H1 (cell line): Measurements from ENCODE around the gene PAEP. TPM values are rescaled to one million over a fixed set of nuclear protein-coding genes. Genes with fewer than 3 reads are reported as not detected.
"Not testable (repeated sequence)": the region's sequence is repeated elsewhere in the genome, so short reads cannot be mapped to it uniquely, and the experiment has no call there.

Source experiments
- CTCF ChIA-PET: fragments of 300-600 bp; sonication (Branson Sonifier 250); formaldehyde crosslinking; loops from one replicate; lab custom pipeline; 2021; ENCODE audit not compliant: partially characterized antibody; lab: Charles Lee
- POLR2A ChIA-PET: fragments of 300-600 bp; sonication (Branson Sonifier 250); formaldehyde crosslinking; loops from one replicate; lab custom pipeline; 2021; ENCODE audit warnings: inconsistent platforms; ENCODE audit not compliant: partially characterized antibody; lab: Charles Lee
- DNase-seq, 2 experiments: peaks; one replicate each; pipeline versions ENCODE4 v3.0.0 to v3.0.0-alpha.2; 2010 to 2022; ENCODE audit warnings: low spot score in 2 of 2, low read depth in 1 of 2, mixed read lengths in 1 of 2
- FAIRE-seq: peaks from 2 replicates; lab custom pipeline; 2011; peaks lifted over from hg19 to GRCh38; lab: Jason Lieb, UNC
- H2AFZ ChIP-seq: 2 replicates; pipeline ENCODE4 v1.8.1; 2012; ENCODE audit warnings: low read length, inconsistent platforms
- H2AK5ac ChIP-seq: 2 replicates; pipeline ENCODE4 v1.6.1; 2013; ENCODE audit warnings: low read depth, low read length
- H2BK120ac ChIP-seq: replicated peaks from 2 replicates; pipeline ENCODE3; 2013; ENCODE audit warnings: low read depth, low read length, inconsistent platforms
- H2BK12ac ChIP-seq: 2 replicates; pipeline ENCODE4 v1.6.1; 2013; ENCODE audit warnings: low read depth, low read length
- H2BK15ac ChIP-seq: 2 replicates; pipeline ENCODE4 v1.6.1; 2013; ENCODE audit warnings: low read length
- H2BK20ac ChIP-seq: 2 replicates; pipeline ENCODE4 v1.6.1; 2013; ENCODE audit warnings: low read length
- H2BK5ac ChIP-seq: 2 replicates; pipeline ENCODE4 v1.6.1; 2013; ENCODE audit warnings: low read depth, low read length
- H3K14ac ChIP-seq: 2 replicates; pipeline ENCODE4 v1.6.1; 2013; ENCODE audit warnings: inconsistent platforms; ENCODE audit not compliant: insufficient read length
- H3K18ac ChIP-seq: 2 replicates; pipeline ENCODE4 v1.6.1; 2013; ENCODE audit warnings: low read length; ENCODE audit errors: extremely low read depth
- H3K23ac ChIP-seq: 2 replicates; pipeline ENCODE4 v1.6.1; 2013; ENCODE audit warnings: inconsistent platforms; ENCODE audit not compliant: insufficient read length
- H3K23me2 ChIP-seq: 2 replicates; pipeline ENCODE4 v1.6.1; 2013; ENCODE audit warnings: low read depth, low read length
- H3K27ac ChIP-seq: 2 replicates; pipeline ENCODE4 v1.6.1; 2011; ENCODE audit warnings: low read depth, low read length, inconsistent platforms
- H3K27me3 ChIP-seq, 4 experiments: replicated peaks in 1 of 4; 1 replicate in 1 of 4; 2 replicates in 3 of 4; pipeline versions ENCODE4 v1.6.1 to v1.8.1; 2011 to 2013; ENCODE audit warnings: low read length in 3 of 4, mild to moderate bottlenecking in 3 of 4, inconsistent platforms in 2 of 4, mixed read lengths in 2 of 4, moderate library complexity in 1 of 4; ENCODE audit not compliant: control insufficient read depth in 3 of 4, insufficient read depth in 3 of 4; ENCODE audit errors: extremely low read depth in 1 of 4
- H3K36me3 ChIP-seq, 4 experiments: 2 replicates each; pipeline versions ENCODE4 v1.6.1 to v1.8.1; 2011 to 2013; ENCODE audit warnings: mild to moderate bottlenecking in 4 of 4, low read length in 3 of 4, moderate library complexity in 2 of 4, control low read depth in 1 of 4, inconsistent platforms in 1 of 4; ENCODE audit not compliant: insufficient read depth in 4 of 4, control insufficient read depth in 2 of 4
- H3K4ac ChIP-seq: replicated peaks from 2 replicates; pipeline ENCODE3; 2013; ENCODE audit warnings: low read length, low read depth, mixed read lengths, inconsistent platforms; ENCODE audit not compliant: insufficient read length
- H3K4me1 ChIP-seq, 4 experiments: replicated peaks in 1 of 4; 1 replicate in 1 of 4; 2 replicates in 3 of 4; pipeline versions ENCODE4 v1.6.1 to v1.8.1; 2011 to 2013; ENCODE audit warnings: low read length in 3 of 4, inconsistent platforms in 2 of 4, mixed read lengths in 1 of 4; ENCODE audit not compliant: insufficient read depth in 4 of 4, control insufficient read depth in 3 of 4
- H3K4me2 ChIP-seq, 2 experiments: 2 replicates each; pipeline versions ENCODE4 v1.6.1 to v1.8.1; 2011 to 2013; ENCODE audit warnings: low read depth in 2 of 2, low read length in 2 of 2, control low read depth in 1 of 2, inconsistent platforms in 1 of 2, mild to moderate bottlenecking in 1 of 2; ENCODE audit not compliant: insufficient read depth in 1 of 2
- H3K4me3 ChIP-seq, 4 experiments: fragments of 200-600, 300-600 bp in 1 of 4; sonication (generic), shearing (Covaris generic), sonication (Bioruptor Twin) in 1 of 4; 2 replicates each; pipeline versions ENCODE4 v1.5.1 to v1.8.1; 2011 to 2016; ENCODE audit warnings: low read length in 4 of 4, low read depth in 3 of 4, control low read depth in 2 of 4, inconsistent platforms in 2 of 4, mild to moderate bottlenecking in 2 of 4, mixed read lengths in 1 of 4, moderate library complexity in 1 of 4; ENCODE audit not compliant: insufficient read depth in 2 of 4; ENCODE audit errors: extremely low read depth in 1 of 4
- H3K56ac ChIP-seq: replicated peaks from 2 replicates; pipeline ENCODE3; 2013; ENCODE audit warnings: low read depth, mild to moderate bottlenecking, mixed read lengths, low read length, inconsistent platforms; ENCODE audit not compliant: insufficient read length
- H3K79me1 ChIP-seq: 2 replicates; pipeline ENCODE4 v1.6.1; 2013; ENCODE audit warnings: low read depth, low read length, control low read depth
- H3K79me2 ChIP-seq, 2 experiments: 2 replicates each; pipeline versions ENCODE4 v1.6.1 to v1.8.1; 2012 to 2013; ENCODE audit warnings: low read length in 2 of 2, mild to moderate bottlenecking in 2 of 2, inconsistent platforms in 1 of 2; ENCODE audit not compliant: insufficient read depth in 2 of 2, control insufficient read depth in 1 of 2
- H3K9ac ChIP-seq, 4 experiments: replicated peaks in 1 of 4; 1 replicate in 1 of 4; 2 replicates in 3 of 4; pipeline versions ENCODE4 v1.6.1 to v1.8.1; 2011 to 2013; ENCODE audit warnings: low read depth in 3 of 4, low read length in 3 of 4, control low read depth in 2 of 4, mild to moderate bottlenecking in 2 of 4, moderate library complexity in 2 of 4, inconsistent platforms in 1 of 4; ENCODE audit errors: extremely low read depth in 1 of 4
- H3K9me3 ChIP-seq, 2 experiments: 2 replicates each; pipeline versions ENCODE4 v1.6.1 to v1.8.1; 2012 to 2013; ENCODE audit warnings: mild to moderate bottlenecking in 2 of 2, moderate library complexity in 2 of 2, control low read depth in 1 of 2, inconsistent platforms in 1 of 2, low read depth in 1 of 2, low read length in 1 of 2, mixed read lengths in 1 of 2; ENCODE audit not compliant: insufficient read depth in 2 of 2
- H4K20me1 ChIP-seq, 2 experiments: replicated peaks in 1 of 2; 2 replicates each; pipeline versions ENCODE3 to v1.8.1; 2011 to 2013; ENCODE audit warnings: inconsistent platforms in 2 of 2, low read length in 2 of 2, mild to moderate bottlenecking in 1 of 2; ENCODE audit not compliant: insufficient read depth in 2 of 2, control insufficient read depth in 1 of 2
- H4K5ac ChIP-seq: 2 replicates; pipeline ENCODE4 v1.6.1; 2013; ENCODE audit warnings: low read length, low read depth, mixed read lengths, inconsistent platforms; ENCODE audit not compliant: insufficient read length
- H4K8ac ChIP-seq: 2 replicates; pipeline ENCODE4 v1.8.0; 2013; ENCODE audit warnings: mild to moderate bottlenecking, moderate library complexity, low read length, inconsistent platforms; ENCODE audit not compliant: insufficient read depth; ENCODE audit errors: extremely low read depth
- H4K91ac ChIP-seq: replicated peaks from 2 replicates; pipeline ENCODE3; 2013; ENCODE audit warnings: low read length, mixed read lengths, inconsistent platforms; ENCODE audit not compliant: insufficient read length
- WGBS, 2 experiments: shearing (Covaris generic) in 1 of 2; methylation state at CpG; one replicate each; pipeline versions ENCODE4 v1.1.6 to v1.1.7; 2013 to 2015; ENCODE audit warnings: low lambda C conversion rate in 2 of 2, mixed read lengths in 2 of 2, inconsistent platforms in 1 of 2, low coverage in 1 of 2, missing lambda C conversion rate in 1 of 2; ENCODE audit not compliant: insufficient replicate concordance in 2 of 2, insufficient coverage in 1 of 2, insufficient read length in 1 of 2; ENCODE audit errors: extremely low coverage in 1 of 2, missing lambda C conversion rate in 1 of 2; 5-methylcytosine and 5-hydroxymethylcytosine counted together
- polyA plus RNA-seq, 7 experiments: library from polyadenylated mRNA; depleted of rRNA in 3 of 7; stranded (reverse) in 5 of 7; unstranded in 2 of 7; fragments of >200 nt in 5 of 7; fragments of 200-250 nt in 2 of 7; gene quantifications; 1 replicate in 5 of 7; 2 replicates in 1 of 7; 4 replicates in 1 of 7; pipeline versions ENCODE4 v1.2.1 to v1.2.3, GENCODE V29; 2011 to 2013; ENCODE audit warnings: missing spikeins in 2 of 7, mixed read lengths in 2 of 7
- total RNA-seq: library from RNA; stranded (reverse); fragmentation: NEBNext Ultra II Directional; extraction: Animal tissue kit (Norgen Biotek cat#: 25700); gene quantifications from 2 replicates; pipeline ENCODE4 v1.2.1, GENCODE V29; 2021

PAEP gene
- total and polyA plus RNA-seq, 2 of the 8 experiments (the other 6 are each of a cell fraction or from before 2014, with no cell fraction given), result not detected

DNA sequence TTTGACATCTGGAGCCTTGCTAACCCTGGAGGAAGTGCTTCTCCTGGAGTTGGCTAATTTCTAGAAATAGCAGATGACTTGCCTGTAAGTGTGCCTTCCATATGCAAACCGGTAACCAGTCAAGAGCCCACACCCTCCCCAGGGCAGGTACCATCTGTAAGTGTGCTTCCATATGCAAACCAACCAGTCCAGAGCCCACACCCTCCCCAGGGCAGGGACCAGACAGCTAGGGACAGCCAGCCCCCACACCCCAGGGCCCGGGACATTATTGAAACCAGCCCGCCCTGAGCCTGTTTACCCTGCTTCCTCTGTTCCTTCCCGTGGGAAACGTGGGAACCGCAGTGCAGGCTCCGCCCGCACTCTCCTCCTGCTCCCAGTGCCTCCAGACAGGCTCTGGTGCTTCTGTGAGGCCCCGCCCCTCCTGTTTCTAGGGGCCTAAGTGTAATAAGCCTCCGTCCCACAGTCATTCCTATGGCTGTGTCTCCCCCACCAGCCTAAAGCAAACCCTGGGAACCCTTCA is 27.3 kb upstream of the PAEP start:
- not testable (repeated sequence) for H3K4ac ChIP-seq, H3K56ac ChIP-seq, H4K91ac ChIP-seq, H3K23me2 ChIP-seq, H3K27ac ChIP-seq, H3K9ac ChIP-seq, H3K79me2 ChIP-seq, H2AK5ac ChIP-seq, H2BK15ac ChIP-seq, FAIRE-seq, H4K5ac ChIP-seq, H3K4me3 ChIP-seq, H4K20me1 ChIP-seq, H3K36me3 ChIP-seq, H2BK20ac ChIP-seq, H2BK12ac ChIP-seq, H3K4me1 ChIP-seq, H4K8ac ChIP-seq, H3K27me3 ChIP-seq, H3K18ac ChIP-seq, H2BK5ac ChIP-seq, H3K79me1 ChIP-seq, H2BK120ac ChIP-seq, H3K9me3 ChIP-seq, H3K23ac ChIP-seq, H3K14ac ChIP-seq
- CTCF ChIA-PET, result interaction anchor here (2.9 kb wide), 1 partner anchor 28 kb away, joined by 8 read pairs; no protein-coding TSS in a partner anchor
- 62% methylated on average over 10 of the region's 10 CpGs; no CpG with 5 or more reads in 1 of the 2 experiments for WGBS, 2 experiments
- Histone ChIP-seq H2AFZ (peak overlapping the region; percentile 62; the same call in 1 of the 2 replicates), H3K4me2 (peak overlapping the region in 1 of 2 experiments; percentile 21; a peak in 1 of 4 replicates)
- POLR2A ChIA-PET, result interaction anchor here (1.4 kb wide), 1 partner anchor 30 kb away, joined by 4 read pairs; no protein-coding TSS in a partner anchor
- peak in 1 of 2 experiments; percentile 48 for DNase-seq

DNA sequence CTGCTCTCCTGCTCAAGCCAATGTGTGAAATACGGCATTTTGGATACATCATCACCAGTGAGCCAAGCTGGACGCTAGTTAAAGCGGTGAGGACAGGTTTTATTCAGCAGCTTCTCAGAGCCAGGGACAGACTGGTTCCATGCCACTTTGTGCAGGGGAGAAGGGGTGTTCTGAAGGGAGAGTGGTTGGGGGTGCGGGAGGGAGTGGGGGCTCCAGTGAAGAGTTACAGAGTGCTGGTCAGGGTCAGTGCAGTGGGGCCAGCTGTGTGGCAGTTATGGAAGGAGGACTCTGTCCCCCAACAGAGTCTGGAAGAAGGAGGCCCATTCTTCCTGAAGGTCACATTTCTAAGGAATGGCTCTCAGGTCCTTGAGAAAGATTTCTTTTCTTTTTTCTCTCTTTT is 26.7 kb upstream of the PAEP start:
- H3K56ac ChIP-seq, H3K9me3 ChIP-seq, H3K27me3 ChIP-seq, H4K91ac ChIP-seq, H3K23ac ChIP-seq, H3K14ac ChIP-seq, FAIRE-seq, H2BK15ac ChIP-seq, H3K4me3 ChIP-seq, H4K20me1 ChIP-seq, H2AK5ac ChIP-seq, H3K79me2 ChIP-seq, H4K8ac ChIP-seq, H3K9ac ChIP-seq, H3K4ac ChIP-seq, H4K5ac ChIP-seq, POLR2A ChIA-PET, H2BK5ac ChIP-seq, H3K4me2 ChIP-seq, H3K36me3 ChIP-seq, H2BK20ac ChIP-seq, H2BK120ac ChIP-seq, H2BK12ac ChIP-seq, H3K18ac ChIP-seq, H3K23me2 ChIP-seq, H3K4me1 ChIP-seq, H3K79me1 ChIP-seq, H3K27ac ChIP-seq, DNase-seq: not testable (repeated sequence)
- CTCF ChIA-PET, result interaction anchor here (2.9 kb wide), 1 partner anchor 29 kb away, joined by 8 read pairs; no protein-coding TSS in a partner anchor
- 0 out of 2 replicates have a peak overlapping the region, but pooled peaks have one; percentile 53 for H2AFZ ChIP-seq
- 75% methylated on average over 4 of the region's 4 CpGs; no CpG with 5 or more reads in 1 of the 2 experiments for WGBS, 2 experiments
